ENCODE results near the gene CFAP107.

The CFAP107 gene

GRCh38 chr1:12745992-12746323, at the start of gene CFAP107:
Gene CFAP107 (plus strand): TSS chr1:12746200. CDS start chr1:12746431, 231 bp downstream.
- H3K4me3 ChIP-seq (ENCODE audit: low read depth, low read length): no peak within 1 kb of the TSS
- no peak for TF ChIP-seq CTCF (IDR thresholded peaks at IDR 0.05; ENCODE audit: control insufficient read depth, extremely low read depth, insufficient read depth)
- no peak for DNase-seq (ENCODE audit: low read depth)

GRCh38 chr1:12696658-12697057, 49.3 kb upstream of the CFAP107 start:
- no peak for DNase-seq (ENCODE audit: low read depth)
- TF ChIP-seq CTCF (IDR thresholded peaks at IDR 0.05; ENCODE audit: control insufficient read depth, extremely low read depth, insufficient read depth): no peak
- no peak overlapping the region for H3K4me3 ChIP-seq (ENCODE audit: low read depth, low read length)

- no peak for TF ChIP-seq CTCF (IDR thresholded peaks at IDR 0.05; ENCODE audit: control insufficient read depth, extremely low read depth, insufficient read depth)
- DNase-seq (ENCODE audit: low read depth): no peak
- H3K4me3 ChIP-seq (ENCODE audit: low read depth, low read length): no peak overlapping the region
Measured at GRCh38 chr1:12697397-12697796, 48.6 kb upstream of the CFAP107 start.

- no peak for TF ChIP-seq CTCF (IDR thresholded peaks at IDR 0.05; ENCODE audit: control insufficient read depth, extremely low read depth, insufficient read depth)
- H3K4me3 ChIP-seq (ENCODE audit: low read depth, low read length): no peak overlapping the region
- DNase-seq (ENCODE audit: low read depth): no peak
Measured at GRCh38 chr1:12703821-12704451, 42.1 kb upstream of the CFAP107 start.

GRCh38 chr1:12706061-12706460, 39.9 kb upstream of the CFAP107 start:
- DNase-seq (ENCODE audit: low read depth): no peak
- H3K4me3 ChIP-seq (ENCODE audit: low read depth, low read length): no peak overlapping the region
- no peak for TF ChIP-seq CTCF (IDR thresholded peaks at IDR 0.05; ENCODE audit: control insufficient read depth, extremely low read depth, insufficient read depth)

GRCh38 chr1:12708396-12709090, 37.5 kb upstream of the CFAP107 start:
- peak; percentile 13 for DNase-seq (ENCODE audit: low read depth)
- H3K4me3 ChIP-seq (ENCODE audit: low read depth, low read length): no peak overlapping the region
- no peak for TF ChIP-seq CTCF (IDR thresholded peaks at IDR 0.05; ENCODE audit: control insufficient read depth, extremely low read depth, insufficient read depth)

GRCh38 chr1:12709091-12709491, 36.9 kb upstream of the CFAP107 start:
- TF ChIP-seq CTCF (IDR thresholded peaks at IDR 0.05; ENCODE audit: control insufficient read depth, extremely low read depth, insufficient read depth): no peak
- no peak overlapping the region for H3K4me3 ChIP-seq (ENCODE audit: low read depth, low read length)
- no peak for DNase-seq (ENCODE audit: low read depth)
